8988T (cell line): ENCODE measurements around the gene EXOSC6.
"Not testable (repeated sequence)": the region's sequence is repeated elsewhere in the genome, so short reads cannot be mapped to it uniquely, and the experiment has no call there.

ENCODE experiments used
- DNase-seq: peaks from one replicate; pipeline ENCODE4 v3.0.0; 2011

EXOSC6 gene

DNA sequence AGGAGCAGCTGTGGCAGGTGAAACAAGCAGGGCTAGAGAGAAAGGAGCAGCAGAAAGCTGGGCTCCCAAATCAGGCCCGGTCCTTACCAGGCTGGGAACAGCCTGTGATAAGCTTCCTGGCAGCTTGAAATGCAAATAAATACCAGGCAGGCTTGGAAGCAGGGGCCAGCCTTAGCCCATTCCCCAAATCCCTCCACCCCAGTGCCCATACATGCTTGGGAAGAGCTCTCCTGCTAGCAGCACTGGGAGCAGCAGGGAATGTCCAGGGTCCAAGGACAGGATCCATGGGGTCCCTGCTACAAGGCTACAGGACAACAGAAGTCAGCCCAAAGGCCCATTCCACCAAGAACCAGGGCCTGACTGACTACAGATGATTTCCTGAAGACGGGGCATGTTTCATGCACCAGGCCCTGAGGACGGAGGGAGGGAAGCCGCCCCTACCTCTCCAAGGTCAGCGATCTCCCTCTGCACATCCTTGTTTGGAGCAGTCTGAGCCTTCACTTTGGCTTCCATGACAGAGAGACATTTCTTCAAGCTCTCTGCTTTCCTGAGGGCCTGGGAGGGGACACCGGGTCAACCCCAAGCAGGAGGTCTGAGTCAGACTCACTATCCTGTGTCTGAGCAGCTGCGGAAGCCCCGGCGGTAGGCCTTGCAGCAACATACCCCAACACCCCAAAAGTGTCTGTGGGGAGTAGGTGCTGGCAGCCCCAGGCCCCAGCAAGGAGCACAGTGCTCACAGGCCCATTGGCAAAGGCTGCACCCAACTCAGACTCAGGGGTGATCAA, 2.6 kb upstream of the EXOSC6 start:
- DNase-seq = peak; percentile 7

DNA sequence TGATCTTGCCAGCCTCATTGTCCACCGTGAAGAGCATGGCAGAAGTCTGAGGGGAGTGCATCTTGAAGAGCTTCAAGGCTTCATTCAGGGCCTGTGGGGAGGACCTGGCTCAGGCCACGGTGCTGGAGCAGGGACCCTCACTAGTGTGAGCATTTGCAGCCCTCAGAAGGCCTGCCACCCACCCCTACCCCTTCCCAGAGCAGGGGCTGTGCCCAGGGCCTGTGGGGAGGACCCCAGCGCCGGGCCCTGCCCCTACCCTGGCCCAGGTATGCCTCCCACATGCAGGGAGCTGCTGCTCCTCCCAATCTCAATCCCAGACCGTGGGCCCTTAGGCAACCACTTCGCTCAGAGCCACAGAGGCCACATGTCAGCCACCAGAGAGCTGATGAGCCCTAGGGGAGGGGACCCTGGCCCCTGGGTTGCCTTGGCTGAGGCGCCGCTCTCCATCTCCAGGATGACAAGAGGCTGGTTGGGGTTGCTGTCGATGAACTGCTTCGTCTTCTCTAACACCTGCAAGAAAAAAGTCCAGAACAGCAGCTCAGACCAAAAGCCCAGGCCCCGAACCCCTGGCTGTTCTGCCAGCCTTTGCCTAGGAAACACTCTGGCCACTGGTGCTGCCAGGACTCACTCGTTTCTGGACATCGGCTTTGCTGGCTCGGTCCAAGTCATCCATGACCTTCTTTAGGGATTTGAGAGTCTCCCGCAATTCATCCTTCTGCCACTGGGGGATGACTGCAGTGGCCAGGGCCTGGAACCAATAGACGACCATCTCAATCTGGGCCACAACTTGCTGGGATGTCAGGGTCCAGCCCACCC, 1.8 kb upstream of the EXOSC6 start:
- peak; percentile 63 for DNase-seq

DNA sequence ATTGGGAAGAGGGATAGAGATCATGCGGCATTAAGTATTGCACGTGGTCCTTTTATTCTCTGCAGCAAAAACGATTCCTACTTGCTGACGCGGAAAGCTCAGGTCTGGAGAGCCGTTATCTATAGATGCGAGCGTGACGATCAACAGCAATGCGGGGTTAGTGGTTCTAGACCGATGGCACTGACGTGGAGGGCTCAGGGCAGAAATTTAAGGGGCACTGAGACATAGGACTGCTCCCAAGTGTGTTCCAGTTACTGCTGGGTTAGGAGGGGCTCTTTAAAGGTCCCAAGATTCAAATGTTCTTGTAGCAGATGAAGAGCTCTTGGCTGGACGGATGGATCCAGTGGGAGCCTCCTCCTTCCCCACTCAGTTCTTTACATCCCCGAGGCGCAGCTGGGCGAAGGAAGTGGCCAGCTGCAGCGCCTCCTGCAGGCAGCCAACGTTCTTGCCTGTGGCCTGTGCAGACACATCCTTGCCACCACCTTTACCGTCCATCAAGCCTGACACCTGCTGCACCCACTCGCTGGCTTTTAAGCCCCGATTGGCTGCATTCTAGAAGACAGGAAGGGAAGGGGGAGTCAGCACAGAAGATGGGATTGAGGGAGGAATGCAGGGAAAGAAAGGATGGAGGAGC, 732 bp upstream of the EXOSC6 start:
- DNase-seq = peak; percentile 72

GRCh38 chr16:70250748-70251628, 752 bp downstream of the EXOSC6 start:
- peak; percentile 62 for DNase-seq

DNA sequence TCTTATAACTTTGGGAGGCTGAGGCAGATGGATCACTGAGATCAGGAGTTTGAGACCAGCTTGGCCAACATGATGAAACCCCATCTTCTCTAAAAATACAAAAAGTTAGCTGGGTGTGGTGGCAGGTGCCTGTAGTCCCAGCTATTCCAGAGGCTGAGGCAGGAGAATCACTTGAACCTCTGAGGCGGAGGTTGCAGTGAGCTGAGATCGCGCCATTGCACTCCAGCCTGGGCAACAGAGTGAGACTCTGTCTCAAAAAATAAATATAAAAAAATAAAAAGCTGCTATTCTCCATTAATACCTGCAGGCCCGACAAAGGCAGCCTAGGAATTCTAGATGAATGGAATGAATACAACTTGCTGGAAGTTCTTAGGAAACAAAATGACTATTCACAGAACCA, 2.0 kb downstream of the EXOSC6 start:
- not testable (repeated sequence) for DNase-seq

- DNase-seq = not testable (repeated sequence)
Measured at GRCh38 chr16:70238773-70239172, 13.0 kb downstream of the EXOSC6 start.

DNA sequence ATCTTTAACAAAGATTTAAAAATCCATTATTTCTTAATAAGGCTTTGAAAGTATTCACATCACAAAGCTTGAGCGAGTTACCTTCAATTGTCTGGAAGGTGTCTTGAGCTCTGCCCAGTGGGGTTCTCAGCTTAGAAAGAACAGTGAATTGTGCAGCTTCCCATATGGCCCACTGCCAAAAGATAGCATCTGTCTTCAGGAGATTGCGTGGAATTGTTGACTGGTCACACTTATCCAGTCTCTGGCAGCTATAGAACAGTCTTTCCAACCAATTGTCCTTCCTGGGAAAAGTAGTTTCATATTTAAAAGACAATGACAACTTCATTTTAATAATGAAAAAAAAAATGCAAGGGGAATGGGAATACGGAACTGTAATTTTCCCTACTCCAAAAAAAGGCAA, 19.9 kb downstream of the EXOSC6 start:
- not testable (repeated sequence) for DNase-seq

- not testable (repeated sequence) for DNase-seq
Measured at GRCh38 chr16:70226024-70226423, 25.7 kb downstream of the EXOSC6 start.

GRCh38 chr16:70225430-70225829, 26.3 kb downstream of the EXOSC6 start:
- not testable (repeated sequence) for DNase-seq

DNA sequence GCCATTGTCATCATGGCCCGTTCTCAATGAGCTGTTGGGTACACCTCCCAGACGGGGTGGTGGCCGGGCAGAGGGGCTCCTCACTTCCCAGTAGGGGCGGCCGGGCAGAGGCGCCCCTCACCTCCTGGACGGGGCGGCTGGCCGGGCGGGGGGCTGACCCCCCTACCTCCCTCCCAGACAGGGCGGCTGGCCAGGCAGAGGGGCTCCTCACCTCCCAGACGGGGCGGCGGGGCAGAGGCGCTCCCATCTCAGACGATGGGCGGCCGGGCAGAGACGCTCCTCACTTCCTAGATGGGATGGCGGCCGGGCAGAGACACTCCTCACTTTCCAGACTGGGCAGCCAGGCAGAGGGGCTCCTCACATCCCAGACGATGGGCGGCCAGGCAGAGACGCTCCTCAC, 27.1 kb downstream of the EXOSC6 start:
- not testable (repeated sequence) for DNase-seq

GRCh38 chr16:70223971-70224513, 27.7 kb downstream of the EXOSC6 start:
- DNase-seq = not testable (repeated sequence)

- not testable (repeated sequence) for DNase-seq
Measured at GRCh38 chr16:70223216-70223615, 28.5 kb downstream of the EXOSC6 start.

DNA sequence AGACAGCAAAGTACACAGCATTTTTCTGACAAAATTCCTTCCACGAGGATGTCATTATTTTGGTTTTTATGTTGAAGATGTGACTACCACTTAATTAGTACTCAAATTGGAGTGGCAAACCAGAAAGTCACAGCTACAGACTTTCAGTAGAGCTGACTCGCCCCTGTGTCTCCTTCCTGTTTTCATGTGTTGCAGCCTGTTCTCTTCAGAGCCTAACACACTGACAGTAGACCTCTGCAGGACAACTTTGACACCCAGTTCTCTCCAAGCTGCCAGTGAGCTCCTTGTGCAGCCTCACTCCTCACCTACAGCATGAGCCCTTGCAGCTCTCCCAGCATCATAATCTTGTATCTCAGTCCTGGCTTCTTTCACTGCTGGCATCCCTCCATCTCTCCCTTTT, 29.2 kb downstream of the EXOSC6 start:
- not testable (repeated sequence) for DNase-seq

- not testable (repeated sequence) for DNase-seq
Measured at GRCh38 chr16:70218586-70218985, 33.2 kb downstream of the EXOSC6 start.

- not testable (repeated sequence) for DNase-seq
Measured at GRCh38 chr16:70206382-70206781, 45.4 kb downstream of the EXOSC6 start.

DNA sequence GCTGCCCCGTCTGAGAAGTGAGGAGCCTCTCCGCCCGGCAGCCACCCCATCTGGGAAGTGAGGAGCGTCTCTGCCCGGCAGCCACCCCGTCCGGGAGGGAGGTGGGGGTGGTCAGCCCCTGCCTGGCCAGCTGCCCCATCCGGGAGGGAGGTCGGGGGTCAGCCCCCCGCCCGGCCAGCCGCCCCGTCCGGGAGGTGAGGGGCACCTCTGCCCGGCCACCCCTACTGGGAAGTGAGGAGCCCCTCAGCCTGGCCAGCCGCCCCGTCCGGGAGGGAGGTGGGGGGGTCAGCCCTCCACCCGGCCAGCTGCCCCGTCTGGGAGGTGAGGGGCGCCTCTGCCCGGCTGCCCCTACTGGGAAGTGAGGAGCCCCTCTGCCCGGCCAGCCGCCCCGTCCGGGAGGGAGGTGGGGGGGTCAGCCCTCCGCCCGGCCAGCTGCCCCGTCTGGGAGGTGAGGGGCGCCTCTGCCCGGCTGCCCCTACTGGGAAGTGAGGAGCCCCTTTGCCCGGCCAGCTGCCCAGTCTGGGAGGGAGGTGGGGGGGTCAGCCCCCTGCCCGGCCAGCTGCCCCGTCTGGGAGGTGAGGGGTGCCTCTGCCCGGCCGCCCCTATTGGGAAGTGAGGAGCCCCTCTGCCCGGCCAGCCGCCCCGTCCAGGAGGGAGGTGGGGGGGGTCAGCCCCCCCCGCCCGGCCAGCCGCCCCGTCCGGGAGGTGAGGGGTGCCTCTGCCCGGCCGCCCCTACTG, 46.9 kb downstream of the EXOSC6 start:
- DNase-seq = not testable (repeated sequence)

GRCh38 chr16:70204010-70204409, 47.7 kb downstream of the EXOSC6 start:
- not testable (repeated sequence) for DNase-seq

DNA sequence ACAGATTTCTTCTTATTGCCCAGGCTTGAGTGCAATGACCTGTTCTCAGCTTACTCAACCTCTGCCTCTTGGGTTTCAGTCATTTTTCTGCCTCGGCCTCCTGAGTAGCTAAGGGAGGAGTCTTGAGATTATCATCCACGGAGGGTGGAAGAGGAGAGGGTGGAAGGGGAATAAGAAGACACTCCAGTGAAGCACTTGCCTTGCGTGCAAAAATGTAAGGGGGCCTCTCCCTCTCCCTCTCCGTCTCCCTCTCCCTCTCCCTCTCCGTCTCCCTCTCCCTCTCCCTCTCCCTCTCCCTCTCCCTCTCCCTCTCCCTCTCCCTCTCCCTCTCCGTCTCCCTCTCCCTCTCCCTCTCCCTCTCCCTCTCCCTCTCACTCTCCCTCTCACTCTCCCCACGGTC, 48.2 kb downstream of the EXOSC6 start:
- not testable (repeated sequence) for DNase-seq

DNA sequence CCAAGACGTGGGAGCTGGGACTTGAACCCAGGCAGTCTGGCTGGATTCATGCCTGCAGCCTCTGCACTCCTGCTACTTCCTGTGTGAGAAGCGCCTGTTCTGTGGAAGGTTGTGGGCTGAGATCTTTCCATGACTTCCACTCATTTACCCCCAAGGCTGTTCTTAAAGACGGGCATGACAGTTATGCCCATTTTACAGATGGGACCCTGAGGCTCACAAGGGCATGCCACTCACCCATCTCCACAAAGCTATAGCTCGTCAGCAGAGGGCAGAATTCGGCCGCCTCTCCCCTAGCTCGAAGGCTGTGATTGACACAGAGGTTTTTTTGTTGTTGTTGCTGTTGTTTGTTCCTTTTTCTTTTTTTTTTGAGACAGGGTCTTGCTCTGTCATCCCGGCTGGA, 51.7 kb downstream of the EXOSC6 start:
- not testable (repeated sequence) for DNase-seq

GRCh38 chr16:70199170-70199569, 52.6 kb downstream of the EXOSC6 start:
- not testable (repeated sequence) for DNase-seq

DNA sequence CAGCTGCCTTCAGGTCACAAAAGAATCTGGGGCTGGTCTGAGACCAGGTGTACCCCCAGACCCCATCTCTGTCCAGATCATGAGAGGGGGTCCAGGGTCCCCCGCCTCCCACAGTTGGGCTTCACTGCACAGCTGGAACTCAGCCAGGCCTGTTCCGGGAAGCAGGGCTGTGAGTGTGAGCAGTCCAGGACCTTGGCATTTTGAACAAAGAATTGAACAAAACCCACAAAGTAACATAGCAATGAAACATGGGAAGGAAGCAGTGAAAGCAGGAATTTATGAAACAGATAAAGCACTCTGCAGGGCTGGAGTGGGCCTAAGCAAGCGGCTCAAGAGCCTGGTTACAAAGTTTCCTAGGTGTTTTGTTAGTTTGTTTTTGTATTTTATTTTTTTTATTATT, 53.1 kb downstream of the EXOSC6 start:
- DNase-seq = not testable (repeated sequence)
